ENCODE results near the gene SNCAIP.

The SNCAIP gene

DNA sequence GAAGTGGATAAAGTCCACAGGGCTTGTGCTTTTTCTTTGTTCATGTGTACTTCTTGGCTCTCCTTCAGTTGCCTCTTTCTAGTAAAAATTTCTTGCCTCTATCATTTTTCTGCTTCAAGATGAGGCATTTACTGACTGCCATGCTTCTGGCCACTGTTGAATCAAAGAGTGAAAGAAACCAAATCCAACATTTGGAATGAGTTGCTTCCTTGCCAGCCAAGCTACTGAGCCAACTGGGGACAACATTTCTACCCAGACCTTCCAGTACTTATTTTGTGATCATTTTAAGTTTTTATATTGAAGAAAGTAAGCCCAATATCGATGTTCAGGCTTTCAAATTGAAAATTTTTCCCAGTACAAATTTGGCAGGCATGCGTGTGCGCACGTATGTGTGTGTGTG lies 73.2 kb downstream of the SNCAIP start:
- H3K27me3 Mint-ChIP-seq, result no peaks in the 10 kb centered on the region
- H3K9me3 Mint-ChIP-seq, result peaks cover 27% of the 10 kb centered on the region
- no peak overlapping the region for H3K27ac Mint-ChIP-seq
- H3K4me3 Mint-ChIP-seq, result no peak overlapping the region
- intact Hi-C loops (cut with micrococcal nuclease), result no loop called here
- no peaks in the 10 kb centered on the region for H3K4me1 Mint-ChIP-seq (ENCODE audit: low read depth)
- no peaks in the 10 kb centered on the region for H3K36me3 Mint-ChIP-seq (ENCODE audit: low read depth)

DNA sequence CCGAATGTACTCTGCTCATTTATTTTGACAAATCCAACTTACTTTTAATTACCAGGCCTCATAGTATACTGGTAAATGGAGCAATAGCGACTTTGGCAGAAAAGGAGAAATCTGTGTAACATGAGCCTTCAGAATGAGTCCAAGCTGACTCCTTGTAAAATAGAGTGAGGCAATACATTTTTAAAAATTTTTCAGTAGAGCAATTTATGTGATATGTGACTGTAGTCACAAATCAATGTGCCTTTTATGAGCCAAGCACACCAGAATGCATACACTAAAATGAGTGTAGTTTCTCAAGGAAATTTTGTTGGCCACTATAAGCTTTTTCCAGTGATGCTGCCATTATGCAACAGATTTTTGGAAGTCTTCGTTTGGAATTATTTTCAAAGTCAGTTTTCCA lies 73.8 kb downstream of the SNCAIP start:
- H3K9me3 Mint-ChIP-seq, result peaks cover 27% of the 10 kb centered on the region
- H3K36me3 Mint-ChIP-seq (ENCODE audit: low read depth), result no peaks in the 10 kb centered on the region
- no peak overlapping the region for H3K4me3 Mint-ChIP-seq
- intact Hi-C loops (cut with micrococcal nuclease), result no loop called here
- no peaks in the 10 kb centered on the region for H3K4me1 Mint-ChIP-seq (ENCODE audit: low read depth)
- H3K27me3 Mint-ChIP-seq, result no peaks in the 10 kb centered on the region
- H3K27ac Mint-ChIP-seq, result no peak overlapping the region

DNA sequence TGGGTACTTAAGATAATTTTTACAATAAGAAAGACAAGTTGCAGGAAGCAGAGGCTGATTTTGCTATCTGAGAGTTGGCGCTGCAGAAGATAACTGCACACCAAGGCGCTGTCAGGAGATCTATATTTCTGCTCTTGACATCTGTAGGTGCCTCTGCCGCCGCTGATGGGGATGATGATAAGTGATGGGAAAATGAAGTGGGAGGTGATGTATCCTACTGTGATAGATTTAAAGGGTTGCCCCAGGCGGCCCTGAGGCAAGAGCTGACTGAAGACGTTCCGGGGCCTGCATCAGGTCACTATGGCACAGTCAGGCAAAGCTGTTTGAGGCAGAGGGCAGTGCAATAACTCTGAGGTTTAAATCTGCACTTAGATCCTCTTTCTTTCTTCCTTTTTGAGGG lies 78.1 kb downstream of the SNCAIP start:
- H3K4me1 Mint-ChIP-seq (ENCODE audit: low read depth), result no peaks in the 10 kb centered on the region
- H3K9me3 Mint-ChIP-seq, result peaks cover 2% of the 10 kb centered on the region
- H3K4me3 Mint-ChIP-seq, result no peak overlapping the region
- H3K27ac Mint-ChIP-seq, result no peak overlapping the region
- H3K36me3 Mint-ChIP-seq (ENCODE audit: low read depth), result no peaks in the 10 kb centered on the region
- no peaks in the 10 kb centered on the region for H3K27me3 Mint-ChIP-seq
- intact Hi-C loops (cut with micrococcal nuclease), result no loop called here

DNA sequence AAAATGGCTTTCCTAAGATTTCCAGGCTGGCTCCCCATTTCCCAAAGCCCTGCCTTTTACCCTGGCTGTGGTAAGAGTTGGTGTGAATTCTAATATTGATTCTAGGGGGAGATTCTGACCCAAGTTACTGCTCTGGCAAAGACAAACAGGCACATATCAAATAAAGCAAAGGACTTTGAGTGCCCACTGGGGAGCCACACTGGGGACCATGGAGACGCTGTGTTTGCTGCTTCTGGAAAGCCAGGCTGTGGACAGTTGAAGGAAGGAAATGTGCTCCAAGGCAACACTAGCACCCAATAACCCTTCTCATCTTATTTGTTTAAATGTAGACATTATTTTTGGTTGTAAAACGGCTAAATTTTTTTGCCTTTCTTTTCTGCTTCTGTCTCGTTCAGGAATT lies 78.7 kb downstream of the SNCAIP start:
- H3K27ac Mint-ChIP-seq, result no peak overlapping the region
- no peaks in the 10 kb centered on the region for H3K9me3 Mint-ChIP-seq
- H3K4me1 Mint-ChIP-seq (ENCODE audit: low read depth), result no peaks in the 10 kb centered on the region
- H3K36me3 Mint-ChIP-seq (ENCODE audit: low read depth), result no peaks in the 10 kb centered on the region
- no peaks in the 10 kb centered on the region for H3K27me3 Mint-ChIP-seq
- no peak overlapping the region for H3K4me3 Mint-ChIP-seq
- intact Hi-C loops (cut with micrococcal nuclease), result no loop called here

DNA sequence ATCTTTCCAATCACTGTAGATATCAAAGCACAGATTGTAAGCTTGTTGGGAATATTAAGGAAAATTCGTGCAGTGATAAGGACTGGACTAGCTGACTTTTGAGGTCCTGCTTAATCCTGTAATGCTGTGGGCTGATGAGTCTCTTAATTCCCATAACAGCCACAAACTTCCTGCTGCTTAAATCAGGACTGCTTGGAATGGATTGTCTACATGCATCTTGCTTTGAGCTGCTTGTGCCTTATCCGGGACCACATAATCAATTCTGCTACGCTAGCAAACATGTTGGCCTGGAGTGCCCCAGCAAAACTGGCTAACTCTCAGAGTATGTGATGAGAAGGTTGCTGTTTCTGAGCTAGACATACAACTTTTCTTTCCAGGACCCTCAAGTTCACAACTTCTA lies 79.6 kb downstream of the SNCAIP start:
- H3K36me3 Mint-ChIP-seq (ENCODE audit: low read depth), result no peaks in the 10 kb centered on the region
- intact Hi-C loops (cut with micrococcal nuclease), result no loop called here

DNA sequence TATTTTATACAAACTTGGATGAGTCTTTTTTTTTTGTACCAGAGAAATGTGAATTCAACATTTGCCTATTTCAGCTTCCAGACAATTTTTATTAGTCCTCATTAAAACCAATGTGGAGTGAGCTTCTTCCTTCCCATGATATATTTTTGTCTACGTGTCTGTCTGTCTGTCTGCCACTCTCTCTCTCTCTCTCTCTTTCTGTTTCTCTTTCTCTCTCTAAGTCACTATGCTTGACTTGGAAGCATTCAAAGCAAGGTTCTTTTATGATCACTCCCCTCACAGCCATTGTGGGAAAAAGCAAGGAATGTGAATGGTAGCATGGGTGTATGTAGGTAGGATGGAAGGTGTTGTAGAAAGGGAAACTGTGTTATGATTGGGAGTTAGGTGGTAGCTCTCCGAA lies 80.2 kb downstream of the SNCAIP start:
- Mint-ChIP-seq H3K36me3 (ENCODE audit: low read depth) (no peaks in the 10 kb centered on the region), H3K27ac (no peak overlapping the region), H3K9me3 (no peaks in the 10 kb centered on the region), H3K27me3 (no peaks in the 10 kb centered on the region), H3K4me3 (no peak overlapping the region), H3K4me1 (ENCODE audit: low read depth) (no peaks in the 10 kb centered on the region)
- intact Hi-C loops (cut with micrococcal nuclease), result no loop called here

More for the DNA sequence above, 79.6 kb downstream of the SNCAIP start:
- H3K4me3 Mint-ChIP-seq, result no peak overlapping the region
- H3K9me3 Mint-ChIP-seq, result no peaks in the 10 kb centered on the region
- no peaks in the 10 kb centered on the region for H3K27me3 Mint-ChIP-seq
- H3K4me1 Mint-ChIP-seq (ENCODE audit: low read depth), result no peaks in the 10 kb centered on the region
- no peak overlapping the region for H3K27ac Mint-ChIP-seq

DNA sequence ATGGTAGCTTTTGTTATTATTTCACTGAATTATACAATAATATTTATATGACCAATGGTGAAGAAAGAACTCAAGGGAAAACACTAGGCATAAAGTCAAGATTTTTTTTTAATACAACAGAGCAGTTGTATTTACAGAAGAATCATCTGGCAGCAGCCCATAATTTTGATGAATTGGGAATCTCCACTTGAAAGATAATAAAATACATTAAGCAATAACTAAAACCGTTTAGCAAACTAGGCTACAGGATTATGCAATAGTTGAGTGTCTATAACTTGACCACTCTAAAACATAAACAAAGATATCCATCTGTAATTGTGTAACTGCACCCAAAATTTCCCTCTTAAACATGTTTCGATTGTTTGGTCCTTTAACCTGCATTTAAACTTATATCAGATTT lies 80.8 kb downstream of the SNCAIP start:
- Mint-ChIP-seq H3K4me3 (no peak overlapping the region), H3K4me1 (ENCODE audit: low read depth) (no peaks in the 10 kb centered on the region), H3K27me3 (no peaks in the 10 kb centered on the region), H3K27ac (no peak overlapping the region), H3K36me3 (ENCODE audit: low read depth) (no peaks in the 10 kb centered on the region), H3K9me3 (no peaks in the 10 kb centered on the region)
- intact Hi-C loops (cut with micrococcal nuclease), result no loop called here

DNA sequence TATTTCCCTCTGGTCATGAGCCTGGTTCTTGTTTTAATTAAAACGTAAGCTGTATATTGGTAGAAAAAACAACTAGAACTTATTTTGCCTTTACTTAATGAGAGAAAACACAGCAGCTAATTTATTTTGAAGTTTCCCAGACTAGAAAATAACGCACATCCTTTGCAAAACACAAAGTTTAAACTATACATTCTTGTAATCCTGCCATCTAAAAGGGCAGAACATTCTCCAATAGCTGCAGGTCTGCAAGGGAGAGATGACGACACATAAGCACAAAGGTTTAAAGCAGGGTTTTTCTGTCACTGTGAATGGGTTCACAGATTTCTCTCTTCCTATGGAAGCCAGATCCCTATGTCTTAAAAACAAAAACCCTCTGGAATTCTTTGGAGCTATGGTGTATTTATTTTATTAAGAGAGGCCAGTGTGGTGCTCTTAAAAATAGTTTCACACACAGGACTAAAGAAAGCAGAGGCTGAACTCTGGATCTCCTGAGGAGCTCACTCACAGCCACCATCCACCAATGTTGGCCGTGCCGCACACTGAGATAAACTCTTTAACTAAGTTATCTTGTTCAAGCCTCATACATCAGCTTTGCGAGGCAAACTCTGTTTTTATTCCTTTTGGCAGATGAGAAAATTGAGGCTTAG lies 82.4 kb downstream of the SNCAIP start:
- H3K9me3 Mint-ChIP-seq, result no peaks in the 10 kb centered on the region
- H3K27ac Mint-ChIP-seq, result no peak overlapping the region
- no peaks in the 10 kb centered on the region for H3K4me1 Mint-ChIP-seq (ENCODE audit: low read depth)
- intact Hi-C loops (cut with micrococcal nuclease), result no loop called here
- H3K4me3 Mint-ChIP-seq, result no peak overlapping the region
- H3K36me3 Mint-ChIP-seq (ENCODE audit: low read depth), result no peaks in the 10 kb centered on the region
- H3K27me3 Mint-ChIP-seq, result no peaks in the 10 kb centered on the region

DNA sequence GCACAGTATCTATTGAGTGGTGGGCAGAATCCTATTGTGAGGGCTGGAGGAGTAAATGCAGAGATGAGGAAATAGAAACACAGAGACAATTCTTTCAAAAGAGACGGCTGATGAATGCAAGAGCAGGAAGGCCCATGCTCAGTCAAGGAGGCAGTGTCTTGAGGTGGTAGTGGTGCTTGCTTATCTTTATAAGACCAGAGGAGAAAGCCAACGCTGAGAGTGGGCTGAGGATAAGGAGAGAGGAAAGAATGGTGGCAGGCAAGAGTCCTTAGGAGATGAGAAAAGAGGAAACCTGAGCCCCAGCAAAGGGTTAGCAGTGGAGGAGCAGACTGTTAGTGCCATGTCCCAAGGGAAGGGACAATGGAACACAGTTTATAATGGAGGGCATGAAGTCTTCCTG lies 86.0 kb downstream of the SNCAIP start:
- no peaks in the 10 kb centered on the region for H3K4me1 Mint-ChIP-seq (ENCODE audit: low read depth)
- no peaks in the 10 kb centered on the region for H3K36me3 Mint-ChIP-seq (ENCODE audit: low read depth)
- intact Hi-C loops (cut with micrococcal nuclease), result no loop called here
- H3K4me3 Mint-ChIP-seq, result no peak overlapping the region
- no peaks in the 10 kb centered on the region for H3K27me3 Mint-ChIP-seq
- H3K9me3 Mint-ChIP-seq, result no peaks in the 10 kb centered on the region
- no peak overlapping the region for H3K27ac Mint-ChIP-seq

DNA sequence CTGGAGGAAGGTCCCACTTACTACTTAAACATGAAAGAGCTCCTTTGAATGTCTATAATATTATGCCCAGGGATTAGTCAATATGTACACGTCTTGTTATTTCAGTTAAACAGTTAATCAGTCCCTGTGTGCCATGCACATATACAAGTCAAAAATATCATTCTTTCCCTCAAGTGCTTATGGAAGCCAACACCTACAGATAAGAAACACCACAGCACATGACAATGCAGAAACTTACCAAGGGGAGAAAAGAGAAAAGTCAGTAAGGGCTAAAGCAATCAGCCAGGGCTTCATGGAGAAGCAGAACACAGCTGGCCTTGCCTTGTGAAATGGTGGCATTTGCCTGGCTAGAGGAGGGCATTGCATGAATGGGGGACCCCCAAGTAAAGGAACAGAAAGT lies 88.3 kb downstream of the SNCAIP start:
- Mint-ChIP-seq H3K27ac (no peak overlapping the region), H3K4me3 (no peak overlapping the region), H3K4me1 (ENCODE audit: low read depth) (no peaks in the 10 kb centered on the region), H3K36me3 (ENCODE audit: low read depth) (no peaks in the 10 kb centered on the region), H3K9me3 (no peaks in the 10 kb centered on the region), H3K27me3 (no peaks in the 10 kb centered on the region)
- intact Hi-C loops (cut with micrococcal nuclease), result no loop called here

DNA sequence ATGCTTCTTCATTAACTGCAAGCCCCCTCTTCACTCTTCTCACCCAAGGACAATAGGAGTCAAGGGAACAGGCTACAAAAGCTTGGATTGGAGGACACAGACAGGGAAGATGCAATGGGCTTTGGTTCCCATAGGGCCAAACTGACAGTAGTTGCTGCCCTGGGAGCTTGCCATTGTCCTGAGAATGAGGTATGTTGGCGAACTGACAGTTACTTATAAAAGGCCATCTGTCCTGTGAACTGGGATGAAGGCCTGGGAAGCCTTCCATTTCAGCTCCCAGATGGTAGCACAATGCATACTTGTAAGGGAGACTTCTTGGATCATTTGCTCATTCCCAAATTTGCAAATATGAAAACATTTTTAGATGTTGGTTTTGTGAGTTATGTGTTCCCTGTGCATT lies 88.9 kb downstream of the SNCAIP start:
- intact Hi-C loops (cut with micrococcal nuclease), result no loop called here
- no peaks in the 10 kb centered on the region for H3K27me3 Mint-ChIP-seq
- H3K36me3 Mint-ChIP-seq (ENCODE audit: low read depth), result no peaks in the 10 kb centered on the region
- H3K27ac Mint-ChIP-seq, result no peak overlapping the region
- no peaks in the 10 kb centered on the region for H3K9me3 Mint-ChIP-seq
- H3K4me3 Mint-ChIP-seq, result no peak overlapping the region
- no peaks in the 10 kb centered on the region for H3K4me1 Mint-ChIP-seq (ENCODE audit: low read depth)

DNA sequence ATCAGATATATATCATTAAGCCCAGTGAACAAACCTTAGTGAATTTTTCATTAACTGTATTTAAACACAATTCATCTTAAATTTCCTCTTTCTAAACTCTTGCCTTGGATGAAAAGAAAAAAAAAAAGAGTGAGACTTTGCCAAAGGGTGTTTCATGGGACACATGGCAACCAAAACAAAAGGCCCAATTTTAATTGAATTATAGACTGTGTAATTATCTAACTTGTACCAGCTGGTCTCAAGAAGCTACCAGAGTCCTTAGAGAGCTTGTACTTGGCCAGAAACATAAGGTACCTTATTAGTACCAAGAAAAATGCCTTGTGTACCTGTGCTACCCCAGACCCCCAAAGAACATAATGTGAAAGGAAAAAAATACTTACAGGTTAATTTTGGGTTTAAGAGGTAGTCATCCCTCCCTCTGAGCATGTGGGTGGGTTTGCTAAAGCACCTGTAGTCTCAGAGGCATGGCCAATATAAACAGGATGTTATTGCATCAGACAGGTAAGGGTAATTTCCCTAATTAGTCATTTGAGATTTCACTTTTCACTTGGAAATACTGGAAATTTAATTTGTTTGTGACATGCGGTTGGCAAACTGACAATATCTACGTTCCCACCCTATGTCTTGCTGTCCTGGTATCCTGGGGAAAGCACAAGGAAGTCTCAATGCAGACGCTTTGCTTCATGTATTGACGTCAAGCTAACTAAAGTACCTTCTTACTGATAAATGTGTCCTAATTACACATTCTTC lies 90.1 kb downstream of the SNCAIP start:
- Mint-ChIP-seq H3K36me3 (ENCODE audit: low read depth) (no peaks in the 10 kb centered on the region), H3K27ac (no peak overlapping the region), H3K4me3 (no peak overlapping the region), H3K9me3 (no peaks in the 10 kb centered on the region), H3K27me3 (no peaks in the 10 kb centered on the region), H3K4me1 (ENCODE audit: low read depth) (no peaks in the 10 kb centered on the region)
- intact Hi-C loops (cut with micrococcal nuclease), result no loop called here

DNA sequence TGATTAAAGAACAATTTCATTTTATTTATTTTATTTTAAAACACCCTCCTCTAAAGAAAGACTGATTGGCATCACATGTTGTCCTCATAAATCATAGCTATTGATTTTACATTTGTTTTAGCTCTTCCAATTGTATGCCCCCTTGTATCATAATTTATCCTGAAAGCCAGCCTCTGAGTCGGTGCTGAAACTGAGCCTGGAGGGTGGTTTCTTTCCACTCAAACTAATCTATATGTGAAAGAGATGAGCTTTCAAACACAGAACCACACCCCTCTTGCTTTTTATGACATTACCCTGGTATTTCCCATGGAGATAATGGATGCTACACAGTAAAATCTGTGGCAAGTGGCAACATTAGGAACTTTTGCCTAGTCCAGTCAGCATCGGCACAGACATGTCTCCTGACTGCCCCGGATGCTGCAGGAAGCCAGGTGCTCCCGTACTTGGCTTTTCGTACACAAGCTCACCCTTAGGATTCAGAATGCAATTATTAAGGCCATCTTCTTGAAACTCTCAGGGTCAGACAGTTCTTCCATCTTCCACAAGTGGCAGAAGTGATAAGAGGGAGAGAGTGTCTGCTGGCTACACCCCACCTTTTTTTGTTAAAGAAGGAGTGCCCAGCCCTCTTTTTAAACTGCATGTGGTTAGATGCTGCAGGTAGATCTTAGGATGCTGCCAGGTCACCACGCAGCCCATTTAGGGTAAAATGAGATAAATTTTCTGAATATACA lies 91.1 kb downstream of the SNCAIP start:
- no peak overlapping the region for H3K27ac Mint-ChIP-seq
- H3K9me3 Mint-ChIP-seq, result no peaks in the 10 kb centered on the region
- intact Hi-C loops (cut with micrococcal nuclease), result no loop called here
- H3K4me3 Mint-ChIP-seq, result no peak overlapping the region
- no peaks in the 10 kb centered on the region for H3K4me1 Mint-ChIP-seq (ENCODE audit: low read depth)
- no peaks in the 10 kb centered on the region for H3K36me3 Mint-ChIP-seq (ENCODE audit: low read depth)
- H3K27me3 Mint-ChIP-seq, result no peaks in the 10 kb centered on the region

DNA sequence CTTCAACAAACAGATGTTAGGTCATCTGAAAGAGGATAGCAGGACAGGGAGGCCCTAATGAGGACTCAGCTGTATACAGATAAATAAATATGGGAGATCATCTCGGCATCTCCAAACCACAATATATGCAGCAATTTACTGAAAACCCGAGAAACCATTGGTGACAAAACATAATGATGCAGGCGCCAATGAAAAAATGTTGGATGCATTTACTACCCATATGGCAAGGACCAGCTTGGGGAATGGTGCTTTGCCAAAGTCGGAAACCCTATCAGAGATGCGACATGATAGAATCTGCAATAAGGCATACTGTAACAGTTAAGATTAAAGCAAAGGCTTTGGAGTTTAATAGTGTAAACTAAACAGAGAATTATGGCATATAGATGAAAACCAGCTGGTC lies 92.0 kb downstream of the SNCAIP start:
- no peaks in the 10 kb centered on the region for H3K9me3 Mint-ChIP-seq
- H3K4me1 Mint-ChIP-seq (ENCODE audit: low read depth), result peaks cover 5% of the 10 kb centered on the region
- no peaks in the 10 kb centered on the region for H3K27me3 Mint-ChIP-seq
- intact Hi-C loops (cut with micrococcal nuclease), result no loop called here
- H3K4me3 Mint-ChIP-seq, result no peak overlapping the region
- no peaks in the 10 kb centered on the region for H3K36me3 Mint-ChIP-seq (ENCODE audit: low read depth)
- no peak overlapping the region for H3K27ac Mint-ChIP-seq

Measured in dendritic cell treated with granulocyte-macrophage colony-stimulating factor and Interleukin-4, amounts not matched to agents 40 ng/mL and 50 ng/mL, for 4 days (primary cell).